PFSK-1 (cell line): ENCODE data around the gene FBXO34.

ENCODE experiments used
- FOXP2 ChIP-seq: optimal IDR thresholded peaks from 2 replicates; pipeline ENCODE3; 2011; ENCODE audit warnings: borderline replicate concordance, control low read depth, inconsistent platforms; ENCODE audit not compliant: insufficient read depth; ENCODE audit errors: extremely low read length, extremely low read depth
- POLR2AphosphoS5 ChIP-seq: IDR thresholded peaks from 2 replicates; pipeline ENCODE4 v1.6.1; 2012; ENCODE audit warnings: low read depth, mild to moderate bottlenecking, control low read depth, low read length, moderate library complexity
- REST ChIP-seq, 2 experiments: IDR thresholded peaks; 2 replicates each; pipeline versions ENCODE4 v1.6.1 to v1.8.0; 2011 to 2012; ENCODE audit warnings: low read depth in 2 of 2, low read length in 2 of 2, control low read depth in 1 of 2, inconsistent platforms in 1 of 2, mild to moderate bottlenecking in 1 of 2, moderate library complexity in 1 of 2; ENCODE audit not compliant: insufficient read depth in 1 of 2
- SIN3A ChIP-seq: IDR thresholded peaks from 2 replicates; pipeline ENCODE4 v1.6.1; 2012; ENCODE audit warnings: mild to moderate bottlenecking, low read length, moderate library complexity, borderline replicate concordance; ENCODE audit not compliant: insufficient read depth
- TAF1 ChIP-seq: IDR thresholded peaks from 2 replicates; pipeline ENCODE4 v1.6.1; 2012; ENCODE audit warnings: low read length, control low read depth, borderline replicate concordance; ENCODE audit not compliant: insufficient read depth

Gene FBXO34

GRCh38 chr14:55253276-55253675 is 17.9 kb upstream of the FBXO34 start:
- no peak for TF ChIP-seq SIN3A
- TF ChIP-seq FOXP2, result no peak
- no peak for TF ChIP-seq REST (IDR thresholded peaks at IDR 0.05; ENCODE audit: insufficient read depth in 1 of 2, low read depth in 2 of 2, low read length in 2 of 2)
- no peak for TF ChIP-seq POLR2AphosphoS5
- no peak for TF ChIP-seq TAF1

- no peak for TF ChIP-seq REST (IDR thresholded peaks at IDR 0.05; ENCODE audit: insufficient read depth in 1 of 2, low read depth in 2 of 2, low read length in 2 of 2)
- TF ChIP-seq TAF1, result no peak
- TF ChIP-seq POLR2AphosphoS5, result no peak
- TF ChIP-seq FOXP2, result no peak
- no peak for TF ChIP-seq SIN3A
Measured at GRCh38 chr14:55254581-55254980, 16.6 kb upstream of the FBXO34 start.

GRCh38 chr14:55255979-55256378 is 15.2 kb upstream of the FBXO34 start:
- TF ChIP-seq REST (IDR thresholded peaks at IDR 0.05; ENCODE audit: insufficient read depth in 1 of 2, low read depth in 2 of 2, low read length in 2 of 2) (no peak), TAF1 (no peak), SIN3A (no peak), POLR2AphosphoS5 (no peak), FOXP2 (no peak)

- TF ChIP-seq POLR2AphosphoS5, result no peak
Measured at GRCh38 chr14:55256586-55256985, 14.6 kb upstream of the FBXO34 start.

- TF ChIP-seq FOXP2 (no peak), POLR2AphosphoS5 (no peak), TAF1 (no peak), REST (IDR thresholded peaks at IDR 0.05; ENCODE audit: insufficient read depth in 1 of 2, low read depth in 2 of 2, low read length in 2 of 2) (no peak), SIN3A (no peak)
Measured at GRCh38 chr14:55265197-55265596, 6.0 kb upstream of the FBXO34 start.

GRCh38 chr14:55267820-55268219 is 3.4 kb upstream of the FBXO34 start:
- TF ChIP-seq SIN3A (no peak), REST (IDR thresholded peaks at IDR 0.05; ENCODE audit: insufficient read depth in 1 of 2, low read depth in 2 of 2, low read length in 2 of 2) (no peak), TAF1 (no peak), FOXP2 (no peak), POLR2AphosphoS5 (no peak)
